K562 (cell line): ENCODE results near the gene DGCR2. TPM values are rescaled to one million over a fixed set of nuclear protein-coding genes. Genes with fewer than 3 reads are reported as not detected.

ENCODE experiments used
- CHD4 ChIP-seq: fragments of 200-600 bp; sonication (generic); IDR thresholded peaks from 3 replicates; pipeline ENCODE4 v1.6.1; 2012; ENCODE audit warnings: low read depth, mild to moderate bottlenecking, mixed read lengths, low read length, inconsistent platforms; ENCODE audit not compliant: insufficient read depth, insufficient replicate concordance, poor library complexity, severe bottlenecking
- DLX4 ChIP-seq: fragments of 250-450 bp; sonication (Bioruptor Pico); IDR thresholded peaks from 2 replicates; pipeline ENCODE4 v1.6.1; 2021; ENCODE audit warnings: mild to moderate bottlenecking
- ETV5 ChIP-seq: sonication (generic); formaldehyde crosslinking; IDR thresholded peaks from 2 replicates; pipeline ENCODE4 v1.4.0; 2020; ENCODE audit warnings: low read depth, mild to moderate bottlenecking, missing genetic modification reagents
- FOXP1 ChIP-seq: sonication (generic); formaldehyde crosslinking; IDR thresholded peaks from 2 replicates; pipeline ENCODE4 v1.8.0; 2022; ENCODE audit warnings: mild to moderate bottlenecking, missing genetic modification reagents
- JUN ChIP-seq, 2 experiments: sonication (generic) in 1 of 2; formaldehyde crosslinking in 1 of 2; IDR thresholded peaks; 2 replicates each; pipeline versions ENCODE4 v1.6.1 to v1.8.0; 2012 to 2022; ENCODE audit warnings: borderline replicate concordance in 2 of 2, mild to moderate bottlenecking in 2 of 2, improper control_type of control experiment in 1 of 2, low read depth in 1 of 2, low read length in 1 of 2, missing genetic modification reagents in 1 of 2
- KLF1 ChIP-seq: fragments of 450-650 bp; IDR thresholded peaks from 2 replicates; pipeline ENCODE4 v1.6.1; 2016; ENCODE audit warnings: missing genetic modification characterization, missing compliant biosample characterization
- KLF10 ChIP-seq: fragments of 250-450 bp; sonication (Bioruptor Pico); IDR thresholded peaks from 2 replicates; pipeline ENCODE4 v1.6.1; 2021; ENCODE audit warnings: matching md5 sums
- NBN ChIP-seq: fragments of 450-650 bp; IDR thresholded peaks from 2 replicates; pipeline ENCODE4 v1.6.1; 2016; ENCODE audit warnings: low read depth, mild to moderate bottlenecking
- TBL1XR1 ChIP-seq, 2 experiments: IDR thresholded peaks; 2 replicates each; pipeline ENCODE4 v1.6.1; 2012; ENCODE audit warnings: improper control_type of control experiment in 2 of 2, low read length in 2 of 2, mild to moderate bottlenecking in 1 of 2
- YY1 ChIP-seq, 3 experiments: IDR thresholded peaks; 2 replicates each; pipeline ENCODE4 v1.6.1; 2011; ENCODE audit warnings: low read length in 2 of 3, mild to moderate bottlenecking in 2 of 3, moderate library complexity in 2 of 3, borderline replicate concordance in 1 of 3, control low read depth in 1 of 3, low read depth in 1 of 3; ENCODE audit not compliant: insufficient read depth in 3 of 3, insufficient replicate concordance in 2 of 3, control insufficient read depth in 1 of 3, insufficient read length in 1 of 3; ENCODE audit errors: extremely low read depth in 1 of 3
- ZBTB34 ChIP-seq: fragments of 250-450 bp; sonication (Bioruptor Pico); IDR thresholded peaks from 2 replicates; pipeline ENCODE4 v1.8.0; 2021; ENCODE audit warnings: mild to moderate bottlenecking, moderate library complexity
- ZFP36 ChIP-seq: fragments of 150-350 bp; IDR thresholded peaks from 2 replicates; pipeline ENCODE4 v1.6.1; 2018; ENCODE audit warnings: low read length, low read depth; ENCODE audit not compliant: partially characterized antibody
- ZNF280A ChIP-seq: fragments of 450-650 bp; IDR thresholded peaks from 2 replicates; pipeline ENCODE4 v1.6.1; 2018; ENCODE audit warnings: mild to moderate bottlenecking, low read depth; ENCODE audit not compliant: partially characterized antibody
- polyA plus RNA-seq, 8 experiments: library from polyadenylated mRNA; depleted of rRNA in 4 of 8; stranded (reverse) in 5 of 8; unstranded in 3 of 8; fragments of >200 nt; fragmentation: Nextera tagmentation in 2 of 8; fragmentation: Illumina TruSeq in 1 of 8; extraction: Ambion mirVana in 2 of 8; extraction: Trizol in 1 of 8; gene quantifications; 2 replicates each; pipeline versions ENCODE4 v1.2.1 to v1.2.3, GENCODE V29; 2011 to 2014; ENCODE audit warnings: inconsistent platforms in 1 of 8, missing spikeins in 1 of 8
- total RNA-seq, 7 experiments: library from RNA; depleted of rRNA in 6 of 7; stranded (reverse); fragments of >200 nt in 6 of 7; fragmentation: Illumina TruSeq in 2 of 7; extraction: Trizol in 2 of 7; gene quantifications; 2 replicates each; pipeline versions ENCODE4 v1.2.1 to v1.2.3, GENCODE V29; 2011 to 2021; ENCODE audit warnings: low replicate concordance in 1 of 7
- TF ChIP-seq, protein P1 (sequence below), 2 experiments: fragments of 450-650 bp in 1 of 2; sonication (generic) in 1 of 2; formaldehyde crosslinking in 1 of 2; IDR thresholded peaks in 1 of 2; conservative IDR thresholded peaks in 1 of 2; 2 replicates each; pipeline versions ENCODE4 v1.6.1 to v1.8.1; 2016 to 2023; ENCODE audit warnings: mild to moderate bottlenecking in 2 of 2, moderate library complexity in 2 of 2, inconsistent platforms in 1 of 2, missing genetic modification reagents in 1 of 2

DGCR2 gene
- total and polyA plus RNA-seq, 9 of the 15 experiments (the other 6 are each of a cell fraction or from before 2014, with no cell fraction given): 0.69 to 101 (median 56.4) TPM

GRCh38 chr22:18987765-18988164 is 134.4 kb downstream of the DGCR2 start (continued):
- TF ChIP-seq FOXP1 (CRISPR knock-in tag) (no peak), ZNF280A (no peak), CHD4 (no peak), DLX4 (CRISPR knock-in tag) (no peak), KLF10 (CRISPR knock-in tag) (no peak), ZBTB34 (CRISPR knock-in tag) (no peak), KLF1 (tag) (no peak), ETV5 (CRISPR knock-in tag) (0 out of 2 replicates have a peak, but pooled peaks have one; percentile 16), JUN (IDR thresholded peaks at IDR 0.05; ENCODE audit: borderline replicate concordance, low read depth, low read length) (no peak), JUN (CRISPR knock-in tag; IDR thresholded peaks at IDR 0.05; ENCODE audit: borderline replicate concordance) (no peak), TBL1XR1 (IDR thresholded peaks at IDR 0.05; ENCODE audit: low read length in 2 of 2) (no peak), NBN (no peak), ZFP36 (peak; percentile 33), YY1 (IDR thresholded peaks at IDR 0.05; ENCODE audit: borderline replicate concordance in 1 of 3, control insufficient read depth in 1 of 3, extremely low read depth in 1 of 3, insufficient read depth in 3 of 3, insufficient read length in 1 of 3, insufficient replicate concordance in 2 of 3, low read depth in 1 of 3, low read length in 2 of 3) (peak in 1 of 3 experiments; percentile 39)
- TF ChIP-seq, protein P1, sequence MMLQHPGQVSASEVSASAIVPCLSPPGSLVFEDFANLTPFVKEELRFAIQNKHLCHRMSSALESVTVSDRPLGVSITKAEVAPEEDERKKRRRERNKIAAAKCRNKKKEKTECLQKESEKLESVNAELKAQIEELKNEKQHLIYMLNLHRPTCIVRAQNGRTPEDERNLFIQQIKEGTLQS (IDR thresholded peaks at IDR 0.05): no peak
- TF ChIP-seq, protein P1 (CRISPR knock-in tag; conservative IDR thresholded peaks at IDR 0.05): no peak
